MM.1S (cell line): ENCODE measurements around the gene ZNF266.

Experiments used
- CTCF ChIP-seq: fragments of 300-600 bp; sonication (generic); IDR thresholded peaks from 2 replicates; pipeline ENCODE4 v1.5.1; 2016; ENCODE audit warnings: antibody characterized with exemption, low read length, mixed read lengths
- EZH2 ChIP-seq: fragments of 300-600 bp; sonication (generic); optimal IDR thresholded peaks from 2 replicates; pipeline ENCODE3; 2017; ENCODE audit warnings: low read depth, mild to moderate bottlenecking, antibody characterized with exemption, low read length, mixed read lengths
- EZH2phosphoT487 ChIP-seq: fragments of 300-600 bp; sonication (generic); IDR thresholded peaks from 2 replicates; pipeline ENCODE4 v1.6.1; 2018; ENCODE audit warnings: antibody characterized with exemption, low read length

GRCh38 chr19:9485140-9485539 is 49.8 kb upstream of the ZNF266 start:
- TF ChIP-seq CTCF, result no peak
- TF ChIP-seq EZH2, result no peak
- TF ChIP-seq EZH2phosphoT487, result no peak
